Natural killer cell (primary cell): Measurements from ENCODE around the gene ZNF287. TPM values are rescaled to one million over a fixed set of nuclear protein-coding genes. Genes with fewer than 3 reads are reported as not detected.

Experiments used
- ATAC-seq, 3 donors: fragments of 150-1000 bp in 2 of 3; fragments of 200-7000 bp in 1 of 3; cut with Tn5 transposase; 1 replicate in 1 of 3; 2 replicates in 2 of 3; pipeline ENCODE4 v1.10.0; 2021; ENCODE audit warnings: mild to moderate bottlenecking in 2 of 3, moderate library complexity in 2 of 3
- DNase-seq, 2 donors: peaks; one replicate each; pipeline versions ENCODE4 v3.0.0 to v3.0.0-alpha.2; 2013 to 2021; ENCODE audit warnings: mixed read lengths in 1 of 2
- H3K27ac ChIP-seq: one replicate; pipeline ENCODE4 v1.5.1; 2013; ENCODE audit warnings: mild to moderate bottlenecking, low read length
- H3K27me3 ChIP-seq: one replicate; pipeline ENCODE4 v1.6.1; 2013; ENCODE audit warnings: low read length; ENCODE audit not compliant: control insufficient read depth, insufficient read depth
- H3K36me3 ChIP-seq: one replicate; pipeline ENCODE4 v1.6.1; 2013; ENCODE audit warnings: low read length; ENCODE audit not compliant: control insufficient read depth, insufficient read depth
- H3K4me1 ChIP-seq: one replicate; pipeline ENCODE4 v1.6.1; 2013; ENCODE audit warnings: low read length; ENCODE audit not compliant: control insufficient read depth, insufficient read depth
- H3K4me3 ChIP-seq: one replicate; pipeline ENCODE4 v1.5.1; 2013; ENCODE audit warnings: low read length
- H3K9me3 ChIP-seq: one replicate; pipeline ENCODE4 v1.6.1; 2013; ENCODE audit warnings: low read length; ENCODE audit not compliant: control insufficient read depth, insufficient read depth
- H3K27ac Mint-ChIP-seq, 2 donors: one replicate each; pipeline ENCODE4 v1.8.0; 2022; ENCODE audit warnings: mild to moderate bottlenecking in 2 of 2, mixed read lengths in 2 of 2, moderate library complexity in 1 of 2
- H3K27me3 Mint-ChIP-seq, 2 donors: one replicate each; pipeline ENCODE4 v1.8.0; 2022; ENCODE audit warnings: low read depth in 2 of 2, mixed read lengths in 2 of 2
- H3K36me3 Mint-ChIP-seq: one replicate; pipeline ENCODE4 v1.8.0; 2022; ENCODE audit warnings: mixed read lengths
- H3K4me1 Mint-ChIP-seq, 2 donors: one replicate each; pipeline ENCODE4 v1.8.0; 2022; ENCODE audit warnings: mixed read lengths in 2 of 2
- H3K4me3 Mint-ChIP-seq: one replicate; pipeline ENCODE4 v1.8.0; 2022; ENCODE audit warnings: mild to moderate bottlenecking, moderate library complexity, mixed read lengths
- H3K9me3 Mint-ChIP-seq, 2 donors: one replicate each; pipeline ENCODE4 v1.8.0; 2022; ENCODE audit warnings: mixed read lengths in 2 of 2
- CTCF ChIP-seq: fragments of 200-600 bp; IDR thresholded peaks from one replicate; pipeline ENCODE4 v1.8.0; 2022; ENCODE audit warnings: antibody characterized with exemption
- WGBS: methylation state at CpG from one replicate; pipeline ENCODE4 v1.1.7; 2013; ENCODE audit warnings: missing lambda C conversion rate; ENCODE audit not compliant: insufficient coverage; 5-methylcytosine and 5-hydroxymethylcytosine counted together
- intact Hi-C: fragments of 100-400 bp; cut with micrococcal nuclease; formaldehyde crosslinking; loops from one replicate; pipeline ENCODE4 v1.14.2; 2022
- total RNA-seq, 4 donors: library from RNA; stranded (reverse); fragments of 120-200 nt in 1 of 4; gene quantifications; one replicate each; pipeline versions ENCODE4 v1.2.3 to v1.2.4, GENCODE V29; 2013 to 2022

ZNF287 gene
- 1 to 10 TPM; 2.4 to 7.4 (median 5.3) TPM for total RNA-seq
- total RNA-seq (2013), result 9.1 TPM

GRCh38 chr17:16568541-16569357, at the start of gene ZNF287:
Gene ZNF287, minus strand, starts transcription at chr17:16569204. Its CDS starts 1,473 bp downstream, at chr17:16567731.
- peaks cover 12% of the 10 kb centered on the region for H3K4me1 ChIP-seq
- intact Hi-C loops, result no loop called here
- Mint-ChIP-seq H3K9me3 (no peaks in the 10 kb centered on the region), H3K27me3 (peaks cover 0 to 6% of the 10 kb centered on the region in 2 donors), H3K4me1 (peaks cover 22 to 23% of the 10 kb centered on the region in 2 donors), H3K27ac (peak within 1 kb of the TSS; percentile 64 to 80), H3K4me3 (peak within 1 kb of the TSS; percentile 90), H3K36me3 (no peaks in the 10 kb centered on the region)
- DNase-seq, result peak; percentile 71 to 98
- 5% methylated on average over 77 of the region's 77 CpGs for WGBS
- no peaks in the 10 kb centered on the region for H3K36me3 ChIP-seq
- peak within 1 kb of the TSS; percentile 9 for H3K27ac ChIP-seq
- peak within 1 kb of the TSS; percentile 53 for H3K4me3 ChIP-seq
- no peaks in the 10 kb centered on the region for H3K27me3 ChIP-seq
- peak; percentile 90 to 98 (median 96) for ATAC-seq
- no peaks in the 10 kb centered on the region for H3K9me3 ChIP-seq
- no peak for TF ChIP-seq CTCF

GRCh38 chr17:16617481-16618060, 48.6 kb upstream of the ZNF287 start:
- no peak for TF ChIP-seq CTCF
- 93% methylated on average over 53 of the region's 53 CpGs for WGBS
- intact Hi-C loops, result no loop called here
- Histone ChIP-seq H3K4me1 (no peaks in the 10 kb centered on the region), H3K36me3 (no peaks in the 10 kb centered on the region), H3K27me3 (no peaks in the 10 kb centered on the region), H3K27ac (no peak overlapping the region), H3K4me3 (no peak overlapping the region), H3K9me3 (peaks cover 33% of the 10 kb centered on the region)
- H3K27me3 Mint-ChIP-seq, result no peaks in the 10 kb centered on the region
- peaks cover 34% of the 10 kb centered on the region for H3K36me3 Mint-ChIP-seq
- peaks cover 16 to 32% of the 10 kb centered on the region in 2 donors for H3K9me3 Mint-ChIP-seq
- no peak overlapping the region for H3K4me3 Mint-ChIP-seq
- DNase-seq, result no peak
- no peaks in the 10 kb centered on the region for H3K4me1 Mint-ChIP-seq
- no peak for ATAC-seq
- H3K27ac Mint-ChIP-seq, result no peak overlapping the region

- Histone ChIP-seq H3K27me3 (no peaks in the 10 kb centered on the region), H3K9me3 (peaks cover 3% of the 10 kb centered on the region), H3K4me3 (no peak overlapping the region), H3K36me3 (no peaks in the 10 kb centered on the region), H3K27ac (no peak overlapping the region), H3K4me1 (no peaks in the 10 kb centered on the region)
- peaks cover 3 to 19% of the 10 kb centered on the region in 2 donors for H3K27me3 Mint-ChIP-seq
- no peak overlapping the region for H3K4me3 Mint-ChIP-seq
- 90% methylated on average over 5 of the region's 5 CpGs for WGBS
- intact Hi-C loops, result no loop called here
- H3K9me3 Mint-ChIP-seq, result peaks cover 2% of the 10 kb centered on the region in 2 donors
- no peak overlapping the region for H3K27ac Mint-ChIP-seq
- DNase-seq, result no peak
- no peak for TF ChIP-seq CTCF
- H3K4me1 Mint-ChIP-seq, result no peaks in the 10 kb centered on the region
- no peak for ATAC-seq
- H3K36me3 Mint-ChIP-seq, result peaks cover 10% of the 10 kb centered on the region
Observed at GRCh38 chr17:16599537-16599936, 30.5 kb upstream of the ZNF287 start.
